ENCODE data around the gene MUC4. TPM values are rescaled to one million over a fixed set of nuclear protein-coding genes. Genes with fewer than 3 reads are reported as not detected.

Gene MUC4, protein sequence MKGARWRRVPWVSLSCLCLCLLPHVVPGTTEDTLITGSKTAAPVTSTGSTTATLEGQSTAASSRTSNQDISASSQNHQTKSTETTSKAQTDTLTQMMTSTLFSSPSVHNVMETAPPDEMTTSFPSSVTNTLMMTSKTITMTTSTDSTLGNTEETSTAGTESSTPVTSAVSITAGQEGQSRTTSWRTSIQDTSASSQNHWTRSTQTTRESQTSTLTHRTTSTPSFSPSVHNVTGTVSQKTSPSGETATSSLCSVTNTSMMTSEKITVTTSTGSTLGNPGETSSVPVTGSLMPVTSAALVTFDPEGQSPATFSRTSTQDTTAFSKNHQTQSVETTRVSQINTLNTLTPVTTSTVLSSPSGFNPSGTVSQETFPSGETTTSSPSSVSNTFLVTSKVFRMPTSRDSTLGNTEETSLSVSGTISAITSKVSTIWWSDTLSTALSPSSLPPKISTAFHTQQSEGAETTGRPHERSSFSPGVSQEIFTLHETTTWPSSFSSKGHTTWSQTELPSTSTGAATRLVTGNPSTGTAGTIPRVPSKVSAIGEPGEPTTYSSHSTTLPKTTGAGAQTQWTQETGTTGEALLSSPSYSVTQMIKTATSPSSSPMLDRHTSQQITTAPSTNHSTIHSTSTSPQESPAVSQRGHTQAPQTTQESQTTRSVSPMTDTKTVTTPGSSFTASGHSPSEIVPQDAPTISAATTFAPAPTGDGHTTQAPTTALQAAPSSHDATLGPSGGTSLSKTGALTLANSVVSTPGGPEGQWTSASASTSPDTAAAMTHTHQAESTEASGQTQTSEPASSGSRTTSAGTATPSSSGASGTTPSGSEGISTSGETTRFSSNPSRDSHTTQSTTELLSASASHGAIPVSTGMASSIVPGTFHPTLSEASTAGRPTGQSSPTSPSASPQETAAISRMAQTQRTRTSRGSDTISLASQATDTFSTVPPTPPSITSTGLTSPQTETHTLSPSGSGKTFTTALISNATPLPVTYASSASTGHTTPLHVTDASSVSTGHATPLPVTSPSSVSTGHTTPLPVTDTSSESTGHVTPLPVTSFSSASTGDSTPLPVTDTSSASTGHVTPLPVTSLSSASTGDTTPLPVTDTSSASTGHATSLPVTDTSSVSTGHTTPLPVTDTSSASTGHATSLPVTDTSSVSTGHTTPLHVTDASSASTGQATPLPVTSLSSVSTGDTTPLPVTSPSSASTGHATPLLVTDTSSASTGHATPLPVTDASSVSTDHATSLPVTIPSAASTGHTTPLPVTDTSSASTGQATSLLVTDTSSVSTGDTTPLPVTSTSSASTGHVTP (N-terminal part only)
- total RNA-seq, result under 1 TPM; 0.34 to 0.42 TPM

DNA sequence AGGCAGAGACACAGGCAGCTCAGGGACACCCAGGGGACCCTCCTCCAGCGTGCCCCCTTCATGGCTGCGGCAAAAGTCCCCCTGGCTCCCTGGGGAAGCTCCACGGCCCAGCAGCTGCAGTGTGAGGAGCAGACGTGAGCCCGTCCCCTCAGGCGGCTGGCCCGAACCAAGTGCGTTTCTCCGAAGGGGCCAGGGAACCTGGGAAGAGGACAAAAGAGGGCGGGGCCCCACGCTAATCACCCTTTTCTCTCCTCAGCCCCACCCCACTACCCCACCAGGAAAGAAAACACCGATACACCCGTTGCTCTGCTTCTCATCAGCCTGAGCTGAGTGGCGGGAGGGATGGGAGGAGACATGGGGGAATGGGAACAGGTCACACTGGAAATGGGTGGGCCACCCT, at the start of gene MUC4:
Gene MUC4, minus strand, starts transcription at position 174 of the 400 bp plus-strand sequence. Its CDS starts 112 bp downstream, at position 62.
- ATAC-seq (replicated peaks in 1 of 2), result no peak
- Mint-ChIP-seq H3K27ac (no peak within 1 kb of the TSS), H3K9me3 (no peaks in the 10 kb centered on the region)

DNA sequence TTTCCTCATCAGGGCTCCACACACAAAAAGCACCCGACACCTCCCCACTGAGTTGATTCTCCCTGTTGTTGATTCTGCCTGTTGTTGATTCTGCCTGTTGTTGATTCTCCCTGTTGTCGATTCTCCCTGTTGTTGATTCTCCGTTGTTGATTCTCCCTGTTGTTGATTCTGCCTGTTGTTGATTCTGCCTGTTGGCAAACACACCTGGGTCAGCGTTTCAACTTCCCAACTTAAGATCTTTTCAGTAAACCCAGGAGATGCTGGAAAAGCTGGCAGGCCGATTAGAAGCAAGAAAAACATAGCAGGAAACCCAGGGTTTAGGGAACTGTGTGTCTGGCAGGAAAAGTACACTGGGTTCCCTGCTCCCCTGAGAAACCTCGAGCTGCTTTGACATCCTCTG, 48.7 kb upstream of the MUC4 start:
- peaks cover 26% of the 10 kb centered on the region for H3K4me1 Mint-ChIP-seq (ENCODE audit: low read depth)
- H3K27ac Mint-ChIP-seq, result no peak overlapping the region
- ATAC-seq (replicated peaks in 1 of 2) (no peak), DNase-seq (no peak)
- H3K27me3 Mint-ChIP-seq (ENCODE audit: low read depth), result peaks cover 5% of the 10 kb centered on the region
- H3K4me3 Mint-ChIP-seq, result peak overlapping the region in 1 of 2 donors; percentile 19
- H3K36me3 Mint-ChIP-seq (ENCODE audit: insufficient read depth in 2 of 2), result no peaks in the 10 kb centered on the region
- H3K9me3 Mint-ChIP-seq, result no peaks in the 10 kb centered on the region

More for the DNA sequence above, at the start of gene MUC4:
- Mint-ChIP-seq H3K27me3 (ENCODE audit: low read depth) (no peaks in the 10 kb centered on the region), H3K36me3 (ENCODE audit: insufficient read depth in 2 of 2) (no peaks in the 10 kb centered on the region), H3K4me1 (ENCODE audit: low read depth) (peaks cover under 1% of the 10 kb centered on the region), H3K4me3 (no peak within 1 kb of the TSS)
- DNase-seq, result no peak

DNA sequence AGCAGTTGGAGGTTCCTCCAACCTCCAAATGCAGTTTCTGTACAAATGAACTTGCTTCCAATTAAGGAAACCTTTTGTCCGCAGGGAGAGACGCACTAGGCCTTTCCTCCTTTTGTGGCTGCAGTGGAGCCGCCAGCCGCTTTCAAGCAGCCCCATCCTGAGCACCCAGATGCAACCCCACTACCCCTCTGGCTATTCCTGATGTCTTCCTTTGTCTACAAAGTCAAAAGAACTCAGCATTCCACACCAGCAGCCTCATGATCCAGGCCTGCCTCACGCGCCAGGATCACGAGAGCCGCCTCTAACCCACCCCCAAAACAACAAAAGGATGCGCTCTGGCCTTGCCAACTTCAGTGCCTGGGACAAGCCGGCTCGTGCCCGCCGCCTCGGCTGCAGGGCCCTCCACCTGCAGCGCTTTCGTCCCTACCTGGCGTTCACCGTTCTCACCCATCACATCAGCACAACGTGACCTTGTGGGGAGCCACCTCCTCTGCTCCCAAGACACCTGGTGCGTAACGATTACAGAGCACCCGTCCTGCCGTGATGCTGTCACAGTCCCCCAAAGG, 48.2 kb upstream of the MUC4 start:
- Mint-ChIP-seq H3K27me3 (ENCODE audit: low read depth) (peaks cover 5% of the 10 kb centered on the region), H3K4me3 (peak overlapping the region in 1 of 2 donors; percentile 87), H3K9me3 (no peaks in the 10 kb centered on the region), H3K4me1 (ENCODE audit: low read depth) (peaks cover 26% of the 10 kb centered on the region), H3K27ac (no peak overlapping the region), H3K36me3 (ENCODE audit: insufficient read depth in 2 of 2) (no peaks in the 10 kb centered on the region)
- DNase-seq, result no peak
- no peak for ATAC-seq (replicated peaks in 1 of 2)

DNA sequence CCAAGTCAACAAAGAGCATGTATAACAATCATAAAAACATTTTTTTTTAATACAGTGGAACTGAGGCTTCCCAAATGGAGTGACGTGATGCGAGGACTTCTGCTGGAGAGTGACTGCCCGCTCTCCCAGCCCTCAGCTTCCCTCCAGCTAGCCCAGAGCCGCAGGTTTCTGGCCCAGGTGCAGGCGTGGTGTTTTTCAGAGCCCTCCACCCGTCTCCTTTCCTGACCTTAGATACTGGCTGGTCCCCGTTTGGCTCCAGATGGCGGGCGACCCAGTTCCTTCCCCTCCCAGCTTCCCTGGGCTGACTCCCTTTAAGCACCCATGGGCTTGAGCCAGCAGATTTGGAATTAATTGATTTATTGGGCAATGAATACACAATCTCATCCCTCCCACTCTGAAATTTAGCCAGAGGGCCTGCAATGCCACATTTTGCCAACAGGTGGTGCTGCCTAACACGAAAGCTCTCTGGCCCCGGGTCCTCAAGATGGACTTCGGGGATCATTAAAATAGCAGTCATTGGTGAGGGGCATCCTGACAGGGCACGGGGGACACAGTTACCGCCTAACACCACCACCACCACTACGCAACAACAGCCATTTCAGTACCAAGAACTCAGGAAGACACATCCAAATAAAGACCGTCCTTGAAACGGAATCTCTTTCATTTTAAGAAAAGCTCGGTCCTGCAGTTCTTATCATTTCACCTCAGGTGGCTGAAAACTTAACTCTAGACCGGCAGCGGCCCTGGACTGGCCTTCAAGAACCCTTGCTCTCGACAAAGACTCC, 47.5 kb upstream of the MUC4 start:
- no peak overlapping the region for H3K27ac Mint-ChIP-seq
- H3K9me3 Mint-ChIP-seq, result no peaks in the 10 kb centered on the region
- H3K36me3 Mint-ChIP-seq (ENCODE audit: insufficient read depth in 2 of 2), result no peaks in the 10 kb centered on the region

DNA sequence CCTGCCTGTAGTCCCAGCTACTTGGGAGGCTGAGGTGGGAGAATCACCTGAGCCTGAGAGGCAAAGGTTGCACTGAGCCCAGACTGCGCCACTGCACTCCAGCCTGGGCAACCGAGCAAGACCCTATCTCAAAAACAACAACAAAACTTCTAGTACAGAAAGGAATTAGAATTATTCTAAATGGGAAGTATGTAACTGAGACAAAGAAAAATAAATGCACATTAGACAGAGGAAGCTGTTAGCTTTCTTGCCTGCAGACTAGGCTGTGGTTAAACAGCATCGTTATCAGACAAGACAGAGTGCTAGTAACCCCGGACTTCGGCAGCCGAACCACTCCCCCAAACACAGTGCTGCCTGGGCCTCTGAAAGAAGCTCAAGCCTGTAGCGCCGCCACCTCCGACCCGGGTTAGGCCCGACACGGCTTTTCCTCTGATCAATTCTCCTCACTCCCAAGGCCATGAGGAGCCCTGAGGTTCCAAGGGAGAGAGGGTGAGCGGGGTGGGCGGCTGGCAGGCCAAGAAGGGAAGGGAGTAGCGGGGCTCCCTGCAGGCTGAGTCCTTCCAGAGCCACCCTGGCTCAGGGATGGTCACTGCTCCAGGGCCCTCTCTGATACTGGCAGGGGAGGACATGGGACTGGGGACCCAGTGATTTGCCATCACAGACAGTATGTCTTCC, 44.8 kb upstream of the MUC4 start:
- Mint-ChIP-seq H3K27ac (no peak overlapping the region), H3K4me1 (ENCODE audit: low read depth) (peaks cover 25% of the 10 kb centered on the region), H3K9me3 (no peaks in the 10 kb centered on the region), H3K36me3 (ENCODE audit: insufficient read depth in 2 of 2) (no peaks in the 10 kb centered on the region), H3K27me3 (ENCODE audit: low read depth) (peaks cover 10% of the 10 kb centered on the region), H3K4me3 (no peak overlapping the region)
- no peak for DNase-seq
- no peak for ATAC-seq (replicated peaks in 1 of 2)

More for the DNA sequence above, 47.5 kb upstream of the MUC4 start:
- Mint-ChIP-seq H3K4me3 (peak overlapping the region; percentile 64 to 87), H3K27me3 (ENCODE audit: low read depth) (peaks cover 5% of the 10 kb centered on the region), H3K4me1 (ENCODE audit: low read depth) (peaks cover 26% of the 10 kb centered on the region)
- peak; percentile 71 to 85 for DNase-seq
- ATAC-seq (replicated peaks in 1 of 2), result peak; percentile 43 to 57

DNA sequence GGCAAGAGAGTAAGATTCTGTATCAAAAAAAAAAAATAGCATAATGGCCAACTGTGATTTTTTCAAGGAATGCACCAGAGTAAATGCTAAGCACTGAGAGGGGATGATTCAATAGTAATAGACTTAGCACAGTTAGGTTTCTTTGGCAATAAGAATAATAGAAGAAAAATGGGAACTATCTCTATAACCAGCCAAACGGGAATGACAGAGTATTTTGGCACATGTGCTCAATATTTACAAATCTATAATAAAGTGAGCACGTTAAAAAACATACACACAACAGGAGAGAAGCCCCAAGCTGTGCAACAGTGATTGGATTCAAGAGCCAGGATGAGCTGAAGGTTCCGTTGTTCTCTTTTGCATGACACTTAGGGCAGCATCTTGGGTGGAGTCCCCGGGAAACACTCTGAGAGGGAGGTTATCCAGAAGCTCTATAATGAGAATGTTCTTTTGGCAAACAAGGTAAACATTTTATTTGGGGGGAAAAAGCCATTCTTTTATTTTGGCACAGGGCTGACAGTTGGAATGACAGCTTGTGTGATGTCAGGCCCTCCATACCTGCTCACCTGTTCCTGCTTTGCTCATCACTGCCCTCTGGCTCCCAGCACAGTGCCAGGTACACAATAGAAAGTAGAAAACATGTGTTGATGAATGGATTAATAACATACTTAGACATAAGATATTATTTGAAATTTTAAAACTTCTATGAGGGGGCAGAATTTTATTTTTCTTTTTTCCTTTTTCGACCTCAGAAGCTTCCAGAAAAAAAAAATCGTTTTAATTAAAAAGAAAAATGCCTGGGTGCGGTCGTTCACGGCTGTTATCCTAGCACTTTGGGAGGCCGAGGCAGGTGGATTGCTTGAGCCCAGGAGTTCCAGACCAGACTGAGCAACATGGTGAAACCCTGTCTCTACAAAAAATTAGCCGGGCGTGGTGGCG, 44.0 kb upstream of the MUC4 start:
- H3K27ac Mint-ChIP-seq, result no peak overlapping the region
- H3K4me3 Mint-ChIP-seq, result no peak overlapping the region
- no peaks in the 10 kb centered on the region for H3K9me3 Mint-ChIP-seq
- H3K27me3 Mint-ChIP-seq (ENCODE audit: low read depth), result peaks cover 13% of the 10 kb centered on the region
- DNase-seq (no peak), ATAC-seq (replicated peaks in 1 of 2) (no peak)
- no peaks in the 10 kb centered on the region for H3K36me3 Mint-ChIP-seq (ENCODE audit: insufficient read depth in 2 of 2)
- peaks cover 31% of the 10 kb centered on the region for H3K4me1 Mint-ChIP-seq (ENCODE audit: low read depth)

DNA sequence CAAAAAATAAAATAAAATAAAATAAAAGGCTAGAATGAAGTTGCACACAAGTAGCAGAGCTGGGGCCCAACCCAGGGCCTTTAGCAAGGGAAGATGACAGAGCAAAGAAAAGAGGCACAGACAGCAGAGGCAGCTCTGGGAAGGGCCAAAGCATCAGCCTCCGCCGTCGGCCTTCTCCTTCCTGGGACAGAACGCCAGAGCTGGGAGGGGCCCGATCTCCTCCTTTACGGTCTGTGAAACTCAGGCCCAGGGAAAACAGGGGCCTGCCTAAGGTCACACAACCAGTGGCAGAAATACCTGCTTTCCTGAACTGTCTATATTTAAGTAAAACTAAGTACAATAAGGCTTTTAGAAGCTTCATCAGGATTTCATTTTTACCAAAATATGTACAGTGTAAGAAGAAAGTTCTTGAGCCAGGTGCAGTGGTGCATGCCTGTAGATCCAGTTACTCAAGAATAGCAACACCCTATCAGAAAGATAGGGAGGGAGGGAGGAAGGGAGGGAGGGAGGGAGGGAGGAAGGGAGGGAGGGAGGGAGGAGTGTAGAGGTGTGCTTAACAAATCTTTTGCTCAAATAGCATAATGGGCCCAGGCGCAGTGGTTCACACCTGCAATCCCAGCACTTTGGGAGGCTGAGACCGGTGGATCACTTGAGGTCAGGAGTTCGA, 43.0 kb upstream of the MUC4 start:
- DNase-seq (no peak), ATAC-seq (replicated peaks in 1 of 2) (no peak)
- Mint-ChIP-seq H3K4me1 (ENCODE audit: low read depth) (peaks cover 21% of the 10 kb centered on the region), H3K36me3 (ENCODE audit: insufficient read depth in 2 of 2) (no peaks in the 10 kb centered on the region), H3K27me3 (ENCODE audit: low read depth) (peaks cover 8% of the 10 kb centered on the region), H3K4me3 (no peak overlapping the region), H3K27ac (no peak overlapping the region), H3K9me3 (no peaks in the 10 kb centered on the region)

DNA sequence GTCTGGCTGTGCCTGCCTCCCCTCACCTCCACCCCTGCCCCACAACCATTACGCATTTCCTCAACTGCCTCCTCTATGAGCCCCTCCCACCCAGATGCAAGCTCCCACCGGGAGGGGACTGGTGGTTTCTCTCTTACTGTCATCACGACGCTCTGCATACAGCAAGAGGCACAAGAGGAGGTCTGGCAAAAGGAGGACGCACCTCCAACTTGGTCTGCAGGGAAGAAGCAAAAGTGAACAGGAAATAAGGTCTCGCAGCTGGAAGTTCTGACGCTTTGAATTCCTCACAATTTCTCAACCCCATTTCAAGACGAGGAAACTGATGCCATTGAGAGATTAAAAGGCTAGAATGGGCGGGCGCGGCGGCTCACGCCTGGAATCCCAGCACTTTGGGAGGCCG, 42.3 kb upstream of the MUC4 start:
- Mint-ChIP-seq H3K9me3 (no peaks in the 10 kb centered on the region), H3K4me3 (no peak overlapping the region), H3K36me3 (ENCODE audit: insufficient read depth in 2 of 2) (no peaks in the 10 kb centered on the region), H3K27me3 (ENCODE audit: low read depth) (peaks cover 8% of the 10 kb centered on the region), H3K27ac (no peak overlapping the region), H3K4me1 (ENCODE audit: low read depth) (peaks cover 13% of the 10 kb centered on the region)
- ATAC-seq (replicated peaks in 1 of 2), result no peak
- no peak for DNase-seq

DNA sequence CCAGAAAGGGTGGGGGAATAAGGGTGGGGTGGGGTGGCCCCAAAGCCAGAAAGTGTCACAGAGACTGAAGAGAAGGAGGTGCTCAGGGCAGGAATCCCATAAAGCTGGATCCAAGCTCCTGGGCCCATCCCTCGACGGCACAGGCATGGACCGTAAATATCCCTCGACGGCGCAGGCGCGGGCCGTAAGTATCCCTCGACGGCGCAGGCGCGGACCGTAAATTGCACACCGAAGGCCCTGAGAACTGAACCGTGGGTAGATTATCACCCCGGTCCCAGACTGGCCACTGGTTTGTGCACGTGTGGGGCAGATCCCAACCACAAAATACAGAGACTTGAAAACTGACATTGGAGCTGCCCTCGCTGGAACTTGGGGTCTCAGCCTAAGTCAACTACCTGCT, 41.3 kb upstream of the MUC4 start:
- no peaks in the 10 kb centered on the region for H3K9me3 Mint-ChIP-seq
- ATAC-seq (replicated peaks in 1 of 2), result no peak
- H3K36me3 Mint-ChIP-seq (ENCODE audit: insufficient read depth in 2 of 2), result no peaks in the 10 kb centered on the region
- peaks cover 8% of the 10 kb centered on the region for H3K27me3 Mint-ChIP-seq (ENCODE audit: low read depth)
- no peak for DNase-seq
- H3K27ac Mint-ChIP-seq, result no peak overlapping the region
- H3K4me3 Mint-ChIP-seq, result no peak overlapping the region
- H3K4me1 Mint-ChIP-seq (ENCODE audit: low read depth), result peaks cover 13% of the 10 kb centered on the region

DNA sequence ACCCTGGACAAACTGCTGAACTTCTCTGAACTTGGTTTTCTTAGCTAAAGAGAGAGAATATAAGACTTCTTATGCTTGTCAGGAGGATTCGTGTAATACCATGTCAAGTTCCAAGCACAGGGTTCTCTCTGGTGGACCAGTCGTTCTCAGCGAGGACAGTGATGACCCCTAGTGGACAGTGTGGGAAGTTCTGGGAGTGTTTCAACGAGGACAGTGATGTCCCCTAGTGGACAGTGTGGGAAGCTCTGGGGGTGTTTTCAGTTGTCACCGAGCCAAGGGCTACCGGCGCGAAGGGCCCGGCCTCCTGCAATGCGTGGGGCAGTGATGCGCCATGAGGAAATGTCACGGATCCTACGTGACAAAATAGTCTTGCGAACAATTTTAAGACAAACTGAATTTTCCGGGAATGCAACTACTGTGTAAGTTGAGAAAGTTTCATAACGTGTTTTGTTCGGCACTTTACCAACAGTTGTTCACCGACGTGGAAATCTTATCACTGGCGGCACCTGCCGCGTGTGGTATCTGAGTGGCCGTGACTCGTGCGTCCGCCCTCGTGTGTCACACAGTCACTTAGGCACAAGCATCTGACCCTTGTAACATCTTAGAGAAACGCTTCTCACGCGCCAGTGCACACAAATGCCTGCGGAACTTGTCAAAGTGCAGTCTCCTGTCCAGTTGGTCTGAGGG, 39.3 kb upstream of the MUC4 start:
- Mint-ChIP-seq H3K27me3 (ENCODE audit: low read depth) (peaks cover 8% of the 10 kb centered on the region), H3K9me3 (no peaks in the 10 kb centered on the region), H3K4me1 (ENCODE audit: low read depth) (peaks cover 13% of the 10 kb centered on the region), H3K27ac (no peak overlapping the region), H3K4me3 (peak overlapping the region; percentile 28 to 60), H3K36me3 (ENCODE audit: insufficient read depth in 2 of 2) (no peaks in the 10 kb centered on the region)
- ATAC-seq (replicated peaks in 1 of 2) (peak; percentile 90 to 96), DNase-seq (peak; percentile 90 to 91)

Data from activated T-cell treated with anti-CD3 and anti-CD28 coated beads, Interleukin-2, amount 50 U/mL, for 72 hours (primary cell).